CD4-positive, CD25-positive, alpha-beta regulatory T cell (primary cell): ENCODE measurements around the gene SUMO3. TPM values are rescaled to one million over a fixed set of nuclear protein-coding genes. Genes with fewer than 3 reads are reported as not detected.
A peak's percentile ranks its signal among the peaks of the same experiment; 100 is the strongest.

Experiments
- ATAC-seq, 2 donors: fragments of 150-1000 bp; cut with Tn5 transposase; one replicate each; pipeline ENCODE4 v1.10.0; 2021; ENCODE audit warnings: low read depth in 2 of 2, moderate number of reproducible peaks in 2 of 2, moderate library complexity in 1 of 2
- DNase-seq, 3 donors: peaks; one replicate each; pipeline versions ENCODE4 v3.0.0 to v3.0.0-alpha.2; 2012 to 2022; ENCODE audit warnings: mixed read lengths in 1 of 3
- H3K27ac ChIP-seq: one replicate; pipeline ENCODE4 v1.7.0; 2013; ENCODE audit warnings: mild to moderate bottlenecking, low read length; ENCODE audit not compliant: insufficient read depth, poor library complexity, severe bottlenecking
- H3K27me3 ChIP-seq: one replicate; pipeline ENCODE4 v1.7.0; 2013; ENCODE audit warnings: low read length; ENCODE audit not compliant: control insufficient read depth, insufficient read depth
- H3K36me3 ChIP-seq: one replicate; pipeline ENCODE4 v1.7.0; 2013; ENCODE audit warnings: mild to moderate bottlenecking, low read length, moderate library complexity; ENCODE audit not compliant: control insufficient read depth, insufficient read depth
- H3K4me1 ChIP-seq: 2 replicates; pipeline ENCODE4 v1.7.0; 2013; ENCODE audit warnings: mild to moderate bottlenecking, low read length; ENCODE audit not compliant: insufficient read depth, control insufficient read depth, poor library complexity, severe bottlenecking
- H3K4me3 ChIP-seq: one replicate; pipeline ENCODE4 v1.7.0; 2013; ENCODE audit warnings: low read depth, mild to moderate bottlenecking, low read length, moderate library complexity
- H3K9me3 ChIP-seq, 2 experiments: 1 replicate in 1 of 2; 2 replicates in 1 of 2; pipeline ENCODE4 v1.7.0; 2013; ENCODE audit warnings: low read length in 2 of 2, mild to moderate bottlenecking in 1 of 2, moderate library complexity in 1 of 2; ENCODE audit not compliant: control insufficient read depth in 2 of 2
- H3K27ac Mint-ChIP-seq, 3 donors: one replicate each; pipeline ENCODE4 v1.8.0; 2020 to 2022; ENCODE audit warnings: mild to moderate bottlenecking in 3 of 3, mixed read lengths in 3 of 3, moderate library complexity in 2 of 3
- H3K27me3 Mint-ChIP-seq: one replicate; pipeline ENCODE4 v1.8.0; 2022; ENCODE audit warnings: mild to moderate bottlenecking, mixed read lengths
- H3K36me3 Mint-ChIP-seq: one replicate; pipeline ENCODE4 v1.8.0; 2020; ENCODE audit warnings: mixed read lengths
- H3K4me1 Mint-ChIP-seq, 4 donors: one replicate each; pipeline ENCODE4 v1.8.0; 2020 to 2022; ENCODE audit warnings: mixed read lengths in 4 of 4, mild to moderate bottlenecking in 1 of 4
- H3K4me3 Mint-ChIP-seq, 4 donors: one replicate each; pipeline ENCODE4 v1.8.0; 2020 to 2022; ENCODE audit warnings: mild to moderate bottlenecking in 4 of 4, mixed read lengths in 4 of 4, moderate library complexity in 3 of 4
- H3K9me3 Mint-ChIP-seq, 7 donors: one replicate each; pipeline ENCODE4 v1.8.0; 2020 to 2022; ENCODE audit warnings: mixed read lengths in 7 of 7, mild to moderate bottlenecking in 3 of 7, moderate library complexity in 2 of 7
- polyA plus RNA-seq, 4 donors: library from polyadenylated mRNA; unstranded; fragments of 300-500 nt; fragmentation: Illumina TruSeq; gene quantifications; one replicate each; pipeline ENCODE4 v1.2.3, GENCODE V29; 2021
- total RNA-seq: library from RNA; stranded (reverse); gene quantifications from one replicate; pipeline ENCODE4 v1.2.3, GENCODE V29; 2022

Gene SUMO3
- total and polyA plus RNA-seq, 5 donors from 2014 or later = 65.8 to 88.9 (median 79.5) TPM

DNA sequence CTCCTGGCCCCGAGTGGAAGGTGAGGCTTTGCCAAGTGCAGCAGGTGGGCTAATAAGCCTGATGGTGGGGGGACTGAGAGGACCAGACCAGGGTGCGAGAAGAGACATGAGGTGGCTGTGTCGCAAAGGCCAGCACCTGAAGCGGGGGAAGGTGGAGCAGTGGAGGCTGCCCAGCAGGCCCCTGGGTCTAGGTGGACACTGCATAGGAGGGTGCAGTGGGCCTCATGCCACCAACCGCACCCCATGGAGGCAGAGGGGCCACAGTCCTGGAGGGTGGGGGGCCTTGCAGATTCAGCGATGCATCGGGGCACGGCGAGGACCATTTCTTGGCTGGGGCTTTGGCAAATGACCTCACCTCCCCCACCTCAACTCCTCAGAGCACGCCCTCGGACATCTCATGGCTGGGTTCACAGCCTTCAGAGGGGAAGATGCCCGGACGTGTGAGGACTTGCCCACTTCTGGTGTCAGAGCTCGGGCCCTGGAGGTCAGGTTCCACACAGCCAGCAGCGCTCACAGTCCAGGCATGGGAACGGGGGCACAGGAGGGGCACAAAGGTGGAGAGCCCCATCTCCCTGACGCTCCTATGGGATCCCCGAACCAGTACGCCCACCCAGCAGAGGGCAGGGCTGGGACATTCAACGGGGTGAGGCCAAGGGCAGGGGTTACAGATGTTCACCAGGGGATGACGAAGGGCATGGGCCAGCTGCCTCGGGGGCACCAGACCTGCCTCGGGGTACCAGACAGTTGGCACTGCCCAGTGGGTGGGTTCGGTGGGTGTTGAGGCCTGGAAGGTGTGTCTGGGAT lies 51.6 kb downstream of the SUMO3 start:
- ATAC-seq = no peak
- no peaks in the 10 kb centered on the region for H3K9me3 Mint-ChIP-seq
- peaks cover 4% of the 10 kb centered on the region for H3K27me3 Mint-ChIP-seq
- no peak overlapping the region for H3K27ac ChIP-seq
- peaks cover 18% of the 10 kb centered on the region for H3K36me3 ChIP-seq
- peaks cover 13% of the 10 kb centered on the region for H3K4me1 ChIP-seq
- DNase-seq = no peak
- no peaks in the 10 kb centered on the region for H3K27me3 ChIP-seq
- no peak overlapping the region for H3K4me3 Mint-ChIP-seq
- H3K4me3 ChIP-seq = no peak overlapping the region
- H3K4me1 Mint-ChIP-seq = peaks cover 0 to 11% (median 9%) of the 10 kb centered on the region in 4 donors
- H3K27ac Mint-ChIP-seq = peak overlapping the region; percentile 83 to 92 (median 86)
- peaks cover 17% of the 10 kb centered on the region for H3K36me3 Mint-ChIP-seq
- H3K9me3 ChIP-seq = no peaks in the 10 kb centered on the region

DNA sequence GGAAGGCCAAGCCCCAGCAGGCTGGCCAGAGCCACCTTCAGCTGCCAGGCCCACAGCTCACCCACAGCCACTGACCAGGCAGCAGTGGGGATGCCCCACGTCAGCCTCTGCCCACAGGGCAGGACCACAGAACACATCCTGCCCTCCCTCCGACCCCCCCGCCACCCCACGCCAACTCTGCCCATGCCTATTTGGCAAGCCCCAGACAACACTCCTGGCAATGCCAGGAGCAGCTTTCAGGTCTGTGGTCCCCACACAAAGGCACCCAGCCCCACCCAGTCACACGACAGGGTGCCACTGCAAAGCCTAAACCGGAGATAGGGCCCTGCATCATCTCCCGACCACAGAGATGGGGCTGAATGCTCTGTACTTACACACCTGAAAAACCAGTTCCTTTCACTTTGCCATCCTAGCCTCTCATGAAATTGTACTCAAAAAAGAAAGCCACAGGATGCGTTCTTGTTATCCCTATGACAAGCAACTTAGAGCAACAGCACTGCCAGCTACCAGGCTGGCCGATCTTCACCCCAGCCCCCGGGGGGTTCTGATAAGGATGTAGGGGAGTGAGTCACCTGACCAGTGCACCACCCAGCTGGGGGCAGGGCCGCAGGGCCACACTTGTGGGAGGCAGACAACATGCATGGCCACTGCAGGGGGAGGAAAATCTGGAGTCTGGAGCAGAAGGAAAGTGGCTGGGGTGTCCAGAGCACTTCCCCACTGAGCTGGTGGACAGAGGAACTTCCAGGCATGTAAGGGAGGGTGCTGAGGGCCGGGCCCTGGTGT lies 52.4 kb downstream of the SUMO3 start:
- Histone ChIP-seq H3K4me3 (no peak overlapping the region), H3K36me3 (peaks cover 10% of the 10 kb centered on the region), H3K27me3 (no peaks in the 10 kb centered on the region), H3K4me1 (peaks cover 13% of the 10 kb centered on the region), H3K9me3 (no peaks in the 10 kb centered on the region), H3K27ac (no peak overlapping the region)
- Mint-ChIP-seq H3K27me3 (peaks cover 4% of the 10 kb centered on the region), H3K27ac (peak overlapping the region; percentile 82 to 92 (median 86)), H3K36me3 (peaks cover 12% of the 10 kb centered on the region), H3K9me3 (no peaks in the 10 kb centered on the region), H3K4me3 (no peak overlapping the region), H3K4me1 (peaks cover 0 to 11% (median 9%) of the 10 kb centered on the region in 4 donors)
- ATAC-seq (peak; percentile 31 to 72), DNase-seq (peak in 2 of 3 donors; percentile 25 to 70)

DNA sequence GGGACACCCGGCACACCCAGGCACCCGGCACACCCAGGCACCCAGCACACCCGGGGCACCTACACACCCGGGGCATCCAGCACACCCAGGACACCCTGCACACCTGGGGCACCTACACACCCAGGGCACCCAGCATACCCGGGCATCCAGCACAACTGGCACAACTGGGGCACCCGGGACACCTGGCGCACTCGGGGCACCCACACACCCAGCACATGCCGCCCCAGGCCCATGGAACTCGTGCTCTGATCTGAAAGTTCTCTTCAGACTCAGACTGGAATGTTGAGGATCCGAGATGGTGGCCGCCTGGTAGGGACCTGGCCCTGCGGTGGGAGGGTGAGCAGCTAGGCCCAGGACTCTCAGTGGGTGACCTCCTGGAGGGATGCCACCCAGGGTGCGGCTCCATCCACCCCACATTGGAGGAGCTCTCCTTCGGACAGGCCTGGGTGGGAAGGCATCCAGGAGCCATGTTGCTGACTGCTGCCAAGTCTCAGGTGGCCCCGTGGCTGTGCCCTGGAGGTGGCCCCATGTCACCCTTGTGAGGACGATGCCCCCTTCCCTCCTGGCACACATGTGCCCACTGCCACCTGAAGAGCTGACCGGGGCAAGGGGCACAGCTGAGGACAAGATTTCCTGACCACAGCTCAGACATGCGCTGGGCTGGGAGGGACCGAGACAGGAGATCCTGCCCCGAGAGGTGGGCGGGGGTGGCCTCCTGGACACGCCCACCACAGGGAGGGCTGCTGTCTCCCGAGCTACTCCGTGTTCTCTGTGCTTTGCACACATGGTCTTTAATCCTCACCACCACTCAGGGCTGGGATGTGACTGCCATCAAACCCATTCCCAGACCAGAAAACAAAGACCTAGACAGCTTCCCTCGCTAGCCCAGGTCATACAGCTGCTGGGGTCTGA lies 53.3 kb downstream of the SUMO3 start:
- Histone ChIP-seq H3K36me3 (peaks cover 2% of the 10 kb centered on the region), H3K27ac (no peak overlapping the region), H3K4me1 (peaks cover 13% of the 10 kb centered on the region), H3K9me3 (no peaks in the 10 kb centered on the region), H3K4me3 (no peak overlapping the region), H3K27me3 (no peaks in the 10 kb centered on the region)
- Mint-ChIP-seq H3K36me3 (peaks cover 6% of the 10 kb centered on the region), H3K27ac (no peak overlapping the region), H3K4me3 (no peak overlapping the region), H3K9me3 (no peaks in the 10 kb centered on the region), H3K27me3 (peaks cover 4% of the 10 kb centered on the region), H3K4me1 (peaks cover 0 to 11% (median 9%) of the 10 kb centered on the region in 4 donors)
- ATAC-seq = no peak
- no peak for DNase-seq

DNA sequence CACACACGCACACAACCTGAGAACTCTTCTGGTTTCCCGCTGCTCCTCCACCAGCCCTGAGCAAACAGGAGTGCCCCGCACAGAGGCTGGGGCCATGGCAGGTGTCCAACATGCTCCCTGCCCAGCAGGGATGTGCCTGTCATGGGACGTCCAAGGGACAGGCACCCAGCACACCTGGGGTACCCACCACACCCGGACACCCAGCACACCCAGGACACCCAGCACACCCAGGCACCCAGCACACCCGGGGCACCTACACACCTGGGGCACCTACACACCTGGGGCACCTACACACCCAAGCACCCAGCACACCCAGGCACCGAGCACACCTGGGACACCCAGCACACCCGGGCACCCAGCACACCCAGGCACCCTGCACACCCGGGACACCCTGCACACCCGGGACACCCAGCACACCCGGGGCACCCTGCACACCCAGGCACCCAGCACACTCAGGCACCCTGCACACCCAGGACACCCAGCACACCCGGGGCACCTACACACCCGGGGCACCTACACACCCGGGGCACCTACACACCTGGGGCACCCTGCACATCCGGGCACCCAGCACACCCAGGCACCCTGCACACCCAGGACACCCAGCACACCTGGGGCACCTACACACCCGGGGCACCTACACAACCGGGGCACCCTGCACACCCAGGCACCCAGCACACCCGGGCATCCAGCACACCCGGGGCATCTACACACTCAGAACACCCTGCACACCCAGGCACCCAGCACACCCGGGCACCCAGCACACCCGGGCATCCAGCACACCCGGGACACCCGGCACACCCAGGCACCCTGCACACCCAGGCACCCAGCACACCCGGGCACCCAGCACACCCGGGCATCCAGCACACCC lies 54.2 kb downstream of the SUMO3 start:
- H3K4me3 Mint-ChIP-seq = no peak overlapping the region
- no peak overlapping the region for H3K27ac Mint-ChIP-seq

DNA sequence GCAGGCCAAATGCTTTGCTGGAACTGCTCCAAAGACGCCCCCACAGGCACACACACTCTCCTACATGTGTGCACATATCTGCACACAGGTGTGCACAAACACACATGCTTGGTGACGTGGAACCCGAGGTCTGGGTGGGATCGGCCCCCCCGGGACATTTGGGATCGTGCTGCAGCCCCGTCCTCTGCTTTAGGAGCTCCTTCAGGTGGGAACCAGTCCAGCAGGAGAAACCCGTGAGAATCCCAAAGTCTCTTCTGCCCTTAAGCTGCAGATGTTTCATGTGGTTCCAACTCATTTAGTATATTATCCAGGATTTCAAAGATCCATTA lies 54.8 kb downstream of the SUMO3 start:
- H3K4me1 ChIP-seq = peaks cover 13% of the 10 kb centered on the region
- no peaks in the 10 kb centered on the region for H3K36me3 ChIP-seq
- no peak for DNase-seq
- no peaks in the 10 kb centered on the region for H3K27me3 ChIP-seq
- Mint-ChIP-seq H3K4me1 (peaks cover 0 to 11% (median 9%) of the 10 kb centered on the region in 4 donors), H3K4me3 (no peak overlapping the region), H3K27me3 (no peaks in the 10 kb centered on the region), H3K9me3 (no peaks in the 10 kb centered on the region), H3K27ac (no peak overlapping the region), H3K36me3 (no peaks in the 10 kb centered on the region)
- H3K27ac ChIP-seq = no peak overlapping the region
- no peak overlapping the region for H3K4me3 ChIP-seq
- no peak for ATAC-seq
- no peaks in the 10 kb centered on the region for H3K9me3 ChIP-seq

More for the DNA sequence above, 54.2 kb downstream of the SUMO3 start:
- no peaks in the 10 kb centered on the region for H3K9me3 Mint-ChIP-seq
- Histone ChIP-seq H3K4me1 (peaks cover 13% of the 10 kb centered on the region), H3K27me3 (no peaks in the 10 kb centered on the region), H3K27ac (no peak overlapping the region), H3K36me3 (no peaks in the 10 kb centered on the region), H3K4me3 (no peak overlapping the region), H3K9me3 (no peaks in the 10 kb centered on the region)
- peaks cover 3% of the 10 kb centered on the region for H3K36me3 Mint-ChIP-seq
- DNase-seq (no peak), ATAC-seq (no peak)
- H3K4me1 Mint-ChIP-seq = peaks cover 0 to 11% (median 9%) of the 10 kb centered on the region in 4 donors
- H3K27me3 Mint-ChIP-seq = no peaks in the 10 kb centered on the region

DNA sequence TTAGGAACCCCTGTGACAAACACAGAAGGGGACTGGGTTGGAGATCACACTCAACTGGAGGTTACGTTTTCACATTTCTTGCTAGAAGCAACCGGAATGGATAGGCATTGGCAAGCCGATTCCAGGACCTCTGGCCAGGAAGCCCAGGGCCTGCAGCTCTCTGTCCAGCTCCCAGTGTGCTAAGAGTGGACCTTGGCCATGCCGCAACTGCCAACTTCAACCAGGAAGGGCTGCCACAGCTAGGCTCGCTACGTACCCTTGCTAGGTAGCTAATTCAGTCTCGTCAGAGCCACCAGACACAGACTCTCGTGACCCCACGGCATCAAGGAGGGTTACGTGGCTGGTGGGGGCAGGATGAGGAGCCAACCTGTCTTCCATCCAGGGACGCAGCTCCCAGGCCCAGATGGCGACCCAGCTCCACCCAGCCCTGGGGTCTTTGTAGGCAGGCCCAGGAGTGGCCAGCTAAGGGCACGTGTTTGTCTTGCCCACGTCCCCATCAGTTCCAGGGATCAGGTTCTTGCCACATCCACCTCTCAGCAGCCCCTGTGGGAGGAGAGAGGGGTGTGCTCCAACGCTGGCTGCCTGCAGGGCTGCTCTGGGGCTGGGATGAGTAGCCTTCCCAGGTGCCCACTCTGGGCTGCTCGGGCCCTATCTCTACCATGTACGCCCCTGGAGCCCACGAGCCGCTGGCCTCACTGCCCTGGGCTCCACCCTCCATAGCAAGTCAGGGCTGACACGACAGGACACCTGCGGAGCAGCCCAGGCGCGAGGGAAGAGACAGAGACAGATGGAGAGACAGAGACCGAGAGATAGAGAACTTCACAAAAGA lies 55.4 kb downstream of the SUMO3 start:
- H3K36me3 Mint-ChIP-seq = no peaks in the 10 kb centered on the region
- H3K4me3 ChIP-seq = no peak overlapping the region
- H3K27me3 ChIP-seq = no peaks in the 10 kb centered on the region
- H3K36me3 ChIP-seq = no peaks in the 10 kb centered on the region
- DNase-seq (no peak), ATAC-seq (no peak)
- H3K9me3 Mint-ChIP-seq = no peaks in the 10 kb centered on the region
- peaks cover 0 to 11% (median 9%) of the 10 kb centered on the region in 4 donors for H3K4me1 Mint-ChIP-seq
- H3K27me3 Mint-ChIP-seq = no peaks in the 10 kb centered on the region
- no peak overlapping the region for H3K27ac ChIP-seq
- H3K4me3 Mint-ChIP-seq = no peak overlapping the region
- no peaks in the 10 kb centered on the region for H3K9me3 ChIP-seq
- H3K4me1 ChIP-seq = peaks cover 13% of the 10 kb centered on the region
- no peak overlapping the region for H3K27ac Mint-ChIP-seq
